ENCODE data around the gene SLC36A4.

- TF ChIP-seq ZNF589 (CRISPR knock-in tag; IDR thresholded peaks at IDR 0.05; ENCODE audit: low read depth) = no peak
- TF ChIP-seq ZNF212 (CRISPR knock-in tag; IDR thresholded peaks at IDR 0.05) = no peak
- no peak for TF ChIP-seq RAD21 (CRISPR knock-in tag; conservative IDR thresholded peaks at IDR 0.05 in 1 of 2, IDR thresholded peaks at IDR 0.05 in 1 of 2)
Observed at GRCh38 chr11:93238956-93239355, 41.2 kb upstream of the SLC36A4 start.
